Prostate gland (tissue), 2 donors: ENCODE results near the gene AMD1. TPM values are rescaled to one million over a fixed set of nuclear protein-coding genes. Genes with fewer than 3 reads are reported as not detected.

Experiments used
- DNase-seq: peaks from one replicate; pipeline ENCODE4 v3.0.0-alpha.2; 2019; ENCODE audit warnings: low spot score
- H3K27ac ChIP-seq, 2 donors: fragments of 200-600 bp; sonication (generic); 2 replicates each; pipeline ENCODE4 v1.5.1; 2017 to 2019
- H3K27me3 ChIP-seq: fragments of 200-600 bp; sonication (generic); replicated peaks from 2 replicates; pipeline ENCODE4 v1.5.1; 2019; ENCODE audit not compliant: insufficient read depth
- H3K36me3 ChIP-seq, 2 donors: fragments of 200-600 bp; sonication (generic); 1 replicate in 1 of 2; 2 replicates in 1 of 2; pipeline versions ENCODE4 v1.5.1 to v1.8.1; 2017 to 2019
- H3K4me1 ChIP-seq: fragments of 200-600 bp; sonication (generic); replicated peaks from 2 replicates; pipeline ENCODE4 v1.5.1; 2019
- H3K4me3 ChIP-seq, 2 donors: fragments of 200-600 bp; sonication (generic); 2 replicates each; pipeline ENCODE4 v1.5.1; 2017 to 2019
- H3K9me3 ChIP-seq: fragments of 200-600 bp; sonication (generic); 2 replicates; pipeline ENCODE4 v1.5.1; 2017
- POLR2A ChIP-seq: fragments of 450-650 bp; IDR thresholded peaks from one replicate; pipeline ENCODE4 v1.6.1; 2016; ENCODE audit warnings: antibody characterized with exemption, mild to moderate bottlenecking
- POLR2AphosphoS5 ChIP-seq: sonication (generic); formaldehyde crosslinking; IDR thresholded peaks from one replicate; pipeline ENCODE4 v1.6.1; 2017; ENCODE audit warnings: antibody characterized with exemption
- WGBS: methylation state at CpG from one replicate; pipeline ENCODE4 v1.1.5; 2018; 5-methylcytosine and 5-hydroxymethylcytosine counted together
- intact Hi-C: fragments of 100-400 bp; cut with DNase I; formaldehyde crosslinking; loops from one replicate; pipeline ENCODE4 v1.14.2; 2022
- total RNA-seq, 2 donors: library from RNA; depleted of rRNA; stranded (reverse); fragments of >200 nt; gene quantifications; one replicate each; pipeline ENCODE4 v1.1.0, GENCODE V29; 2016
- TF ChIP-seq, protein P1 (sequence below), 4 experiments: fragments of 200-600 bp in 2 of 4; fragments of 450-650 bp in 2 of 4; sonication (generic) in 2 of 4; IDR thresholded peaks; 1 replicate in 3 of 4; 2 replicates in 1 of 4; pipeline ENCODE4 v1.5.1; 2016 to 2019; ENCODE audit warnings: antibody characterized with exemption in 4 of 4, mild to moderate bottlenecking in 2 of 4, moderate library complexity in 2 of 4

AMD1 gene
- total RNA-seq, 2 donors from 2014 or later: 286 to 504 TPM

DNA sequence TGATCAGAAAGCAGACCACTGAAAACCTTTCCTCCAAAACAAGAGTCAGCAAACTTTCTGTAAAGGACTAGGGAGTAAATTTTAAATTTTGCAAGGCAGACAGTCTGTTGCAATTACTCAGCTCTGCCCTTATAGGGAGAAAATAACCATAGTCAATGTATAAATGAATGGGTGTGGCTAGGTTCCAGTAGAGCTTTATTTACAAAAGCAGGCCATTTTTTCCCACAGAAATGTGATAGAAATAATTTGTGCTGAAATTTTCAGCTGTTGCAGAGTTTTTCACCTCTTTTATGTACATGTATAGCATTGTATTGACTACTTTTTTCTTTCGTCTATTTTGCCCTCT, 7.7 kb downstream of the AMD1 start:
- H3K27me3 ChIP-seq: no peaks in the 10 kb centered on the region
- H3K36me3 ChIP-seq: no peaks in the 10 kb centered on the region
- H3K9me3 ChIP-seq: no peaks in the 10 kb centered on the region
- no peak overlapping the region for H3K4me3 ChIP-seq
- intact Hi-C loops: no loop called here
- TF ChIP-seq, protein P1, sequence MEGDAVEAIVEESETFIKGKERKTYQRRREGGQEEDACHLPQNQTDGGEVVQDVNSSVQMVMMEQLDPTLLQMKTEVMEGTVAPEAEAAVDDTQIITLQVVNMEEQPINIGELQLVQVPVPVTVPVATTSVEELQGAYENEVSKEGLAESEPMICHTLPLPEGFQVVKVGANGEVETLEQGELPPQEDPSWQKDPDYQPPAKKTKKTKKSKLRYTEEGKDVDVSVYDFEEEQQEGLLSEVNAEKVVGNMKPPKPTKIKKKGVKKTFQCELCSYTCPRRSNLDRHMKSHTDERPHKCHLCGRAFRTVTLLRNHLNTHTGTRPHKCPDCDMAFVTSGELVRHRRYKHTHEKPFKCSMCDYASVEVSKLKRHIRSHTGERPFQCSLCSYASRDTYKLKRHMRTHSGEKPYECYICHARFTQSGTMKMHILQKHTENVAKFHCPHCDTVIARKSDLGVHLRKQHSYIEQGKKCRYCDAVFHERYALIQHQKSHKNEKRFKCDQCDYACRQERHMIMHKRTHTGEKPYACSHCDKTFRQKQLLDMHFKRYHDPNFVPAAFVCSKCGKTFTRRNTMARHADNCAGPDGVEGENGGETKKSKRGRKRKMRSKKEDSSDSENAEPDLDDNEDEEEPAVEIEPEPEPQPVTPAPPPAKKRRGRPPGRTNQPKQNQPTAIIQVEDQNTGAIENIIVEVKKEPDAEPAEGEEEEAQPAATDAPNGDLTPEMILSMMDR (IDR thresholded peaks at IDR 0.05): no peak
- no peak for TF ChIP-seq POLR2AphosphoS5
- TF ChIP-seq POLR2A: no peak
- 59% methylated on average over 1 of the region's 1 CpG for WGBS
- H3K4me1 ChIP-seq: peaks cover 5% of the 10 kb centered on the region
- no peak for DNase-seq
- H3K27ac ChIP-seq: peak overlapping the region in 1 of 2 donors; percentile 96

DNA sequence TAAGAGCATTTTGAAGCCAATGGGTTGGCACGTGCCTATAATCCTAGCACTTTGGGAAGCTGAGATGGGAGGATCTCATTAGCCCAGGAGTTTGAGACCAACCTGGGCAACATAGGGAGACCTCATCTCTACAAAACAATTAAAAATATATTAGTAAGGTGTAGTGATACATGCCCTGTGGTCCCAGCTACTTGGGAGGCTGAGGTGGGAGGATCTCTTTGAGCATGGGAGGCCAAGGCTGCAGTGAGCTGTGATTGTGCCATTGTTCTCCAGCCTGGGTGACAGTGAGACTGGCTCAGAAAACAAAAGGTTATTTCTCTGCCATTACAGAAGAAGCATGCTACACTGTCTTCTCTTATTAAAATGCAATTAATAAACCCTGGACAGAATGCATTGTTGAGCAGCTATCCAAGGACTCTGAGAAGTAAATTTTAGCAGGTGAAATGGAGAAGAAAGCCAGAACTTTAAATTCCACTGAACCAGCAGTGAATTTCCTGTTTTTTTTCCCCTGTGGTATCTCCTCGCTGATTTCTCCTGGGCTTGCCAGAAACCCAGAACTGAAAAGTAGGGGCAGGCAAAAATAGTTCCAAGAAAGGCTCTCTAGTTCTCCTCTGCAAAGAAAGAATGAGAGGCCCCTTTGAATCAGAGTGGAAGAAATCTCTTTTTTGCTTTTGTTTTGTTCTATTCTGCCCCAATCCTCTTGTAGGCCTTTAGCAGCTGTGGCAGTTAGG, 8.4 kb downstream of the AMD1 start:
- TF ChIP-seq, protein P1 (IDR thresholded peaks at IDR 0.05): no peak
- no peak for TF ChIP-seq POLR2A
- TF ChIP-seq POLR2AphosphoS5: no peak
- intact Hi-C loops: no loop called here
- Histone ChIP-seq H3K9me3 (no peaks in the 10 kb centered on the region), H3K4me3 (no peak overlapping the region), H3K27ac (peak overlapping the region in 1 of 2 donors; percentile 96), H3K36me3 (no peaks in the 10 kb centered on the region), H3K27me3 (no peaks in the 10 kb centered on the region), H3K4me1 (peaks cover 5% of the 10 kb centered on the region)
- 58% methylated on average over 2 of the region's 2 CpGs for WGBS
- DNase-seq: no peak

DNA sequence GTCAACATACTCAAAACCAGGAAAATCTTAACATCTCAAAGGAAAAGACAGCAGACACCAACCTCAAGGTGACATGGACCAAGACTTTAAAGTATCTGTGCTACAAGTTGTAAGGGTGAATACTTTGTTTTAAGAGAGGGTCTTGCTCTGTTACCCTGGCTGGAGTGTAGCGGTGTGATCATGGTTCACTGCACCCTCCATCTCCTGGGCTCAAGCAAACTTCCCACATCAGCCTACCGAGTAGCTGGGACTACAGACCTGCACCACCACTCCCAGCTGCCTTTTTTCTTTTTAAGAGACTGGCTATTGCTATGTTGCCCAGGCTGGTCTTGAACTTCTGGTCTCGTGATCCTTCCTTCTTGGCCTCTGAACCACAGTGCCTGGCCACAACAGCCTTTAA, 9.7 kb downstream of the AMD1 start:
- peaks cover 5% of the 10 kb centered on the region for H3K4me1 ChIP-seq
- 81% methylated on average over 3 of the region's 3 CpGs for WGBS

DNA sequence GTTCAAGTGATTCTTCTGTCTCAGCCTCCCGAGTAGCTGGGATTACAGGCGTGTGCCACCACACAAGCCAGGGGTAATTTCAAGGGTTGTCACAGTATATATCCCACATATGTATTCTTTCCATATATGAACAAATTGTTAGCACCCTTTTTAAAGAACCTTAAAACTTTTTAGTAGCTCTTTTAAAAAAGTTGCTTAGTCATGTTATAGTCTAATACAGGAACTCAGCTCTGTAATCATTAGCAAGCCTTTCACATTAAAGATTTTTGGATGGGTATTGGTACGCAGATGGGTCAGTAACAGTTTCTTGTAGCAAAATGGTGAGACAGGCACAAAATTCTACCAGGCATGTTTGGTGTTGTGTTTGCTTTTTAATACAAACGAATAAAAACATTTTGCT, 10.9 kb downstream of the AMD1 start:
- Histone ChIP-seq H3K4me1 (peaks cover 5% of the 10 kb centered on the region), H3K27ac (no peak overlapping the region), H3K36me3 (no peaks in the 10 kb centered on the region), H3K27me3 (no peaks in the 10 kb centered on the region), H3K9me3 (no peaks in the 10 kb centered on the region), H3K4me3 (no peak overlapping the region)
- peak; percentile 2 for TF ChIP-seq POLR2AphosphoS5
- TF ChIP-seq, protein P1 (IDR thresholded peaks at IDR 0.05): no peak
- no peak for TF ChIP-seq POLR2A
- no peak for DNase-seq
- intact Hi-C loops: no loop called here
- whole genome bisulfite sequencing: 85% methylated on average over 4 of the region's 4 CpGs

More for the DNA sequence above, 9.7 kb downstream of the AMD1 start:
- intact Hi-C loops: no loop called here
- no peak for DNase-seq
- no peaks in the 10 kb centered on the region for H3K36me3 ChIP-seq
- no peak overlapping the region for H3K4me3 ChIP-seq
- H3K27ac ChIP-seq: no peak overlapping the region
- no peaks in the 10 kb centered on the region for H3K9me3 ChIP-seq
- H3K27me3 ChIP-seq: no peaks in the 10 kb centered on the region
- TF ChIP-seq, protein P1 (IDR thresholded peaks at IDR 0.05): no peak
- TF ChIP-seq POLR2A: no peak
- no peak for TF ChIP-seq POLR2AphosphoS5

DNA sequence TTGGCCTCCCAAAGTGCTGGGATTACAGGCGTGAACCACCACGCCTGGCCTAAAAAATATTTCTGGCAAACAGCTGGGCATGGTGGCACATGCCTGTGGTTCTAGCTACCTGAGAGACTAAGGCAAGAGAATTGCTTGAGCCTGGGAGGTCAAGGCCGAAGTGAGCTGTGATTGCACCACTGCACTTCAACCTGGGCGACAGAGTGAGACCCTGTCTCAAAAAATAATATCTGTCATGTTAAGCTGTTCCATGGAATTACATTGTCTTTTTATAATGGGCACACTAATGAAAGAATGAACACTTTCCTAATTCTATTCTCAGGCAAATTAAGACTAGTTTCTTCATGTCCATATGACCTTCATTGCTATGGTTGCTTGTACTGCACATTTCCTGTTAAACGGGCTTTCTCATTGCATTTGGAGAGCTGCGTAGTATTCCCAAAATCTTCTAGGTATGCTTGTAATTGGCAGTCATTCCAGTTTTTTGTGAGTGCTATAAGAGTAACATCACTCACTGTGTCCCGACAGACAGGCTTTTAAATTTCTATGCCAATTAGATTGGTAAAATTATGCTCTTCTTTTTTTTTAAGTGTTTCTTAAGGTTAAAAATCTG, 12.1 kb downstream of the AMD1 start:
- WGBS: 83% methylated on average over 7 of the region's 7 CpGs

More for the DNA sequence above, 12.1 kb downstream of the AMD1 start:
- intact Hi-C loops: no loop called here
- H3K27me3 ChIP-seq: no peaks in the 10 kb centered on the region
- H3K36me3 ChIP-seq: peaks cover under 1 to 2% of the 10 kb centered on the region in 2 donors
- H3K27ac ChIP-seq: no peak overlapping the region
- H3K4me1 ChIP-seq: peaks cover 5% of the 10 kb centered on the region
- no peak overlapping the region for H3K4me3 ChIP-seq
- no peak for TF ChIP-seq POLR2A
- no peak for TF ChIP-seq POLR2AphosphoS5
- TF ChIP-seq, protein P1 (IDR thresholded peaks at IDR 0.05): no peak
- no peak for DNase-seq
- H3K9me3 ChIP-seq: no peaks in the 10 kb centered on the region
